Left forelimb (tissue), 1 donor: ENCODE measurements around the gene SBF1.

Experiments
- DNase-seq: peaks from one replicate; pipeline ENCODE4 v3.0.0-alpha.2; 2018; ENCODE audit warnings: low spot score

Gene SBF1

DNA sequence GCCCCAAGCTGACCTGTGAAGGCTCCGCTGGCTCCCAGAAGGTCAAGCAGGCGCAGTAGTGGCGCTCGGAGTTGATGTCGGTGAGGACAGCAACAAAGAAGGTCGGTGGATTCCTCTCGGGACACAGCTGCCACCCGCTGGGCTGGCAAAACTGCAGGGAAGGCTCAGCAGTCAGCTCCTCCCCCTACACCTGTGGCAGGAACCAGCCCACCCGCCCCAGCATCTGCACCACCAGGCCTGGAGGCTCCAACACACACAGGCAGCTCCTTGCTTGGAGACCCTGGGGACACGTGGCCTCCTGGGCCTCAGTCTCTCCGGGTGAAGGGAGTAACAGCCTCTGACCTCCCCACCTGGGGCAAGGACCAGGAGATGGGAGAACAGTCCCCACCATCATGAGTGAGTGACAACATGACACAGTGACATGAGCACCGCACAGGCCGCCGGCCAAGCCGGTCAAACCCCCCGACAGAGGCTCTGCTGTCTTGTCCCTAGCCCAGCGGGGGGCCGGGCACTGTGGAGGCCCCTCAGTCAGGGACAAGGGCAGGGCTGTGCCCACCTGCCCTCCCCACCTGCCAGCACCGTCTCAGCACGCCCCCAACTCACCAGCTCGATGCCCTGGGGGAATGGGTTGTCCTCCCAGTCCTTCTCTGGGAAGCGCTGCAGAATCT, 6.9 kb downstream of the SBF1 start:
- DNase-seq = no peak

- DNase-seq = no peak
Measured at GRCh38 chr22:50467341-50467740, 7.5 kb downstream of the SBF1 start.

DNA sequence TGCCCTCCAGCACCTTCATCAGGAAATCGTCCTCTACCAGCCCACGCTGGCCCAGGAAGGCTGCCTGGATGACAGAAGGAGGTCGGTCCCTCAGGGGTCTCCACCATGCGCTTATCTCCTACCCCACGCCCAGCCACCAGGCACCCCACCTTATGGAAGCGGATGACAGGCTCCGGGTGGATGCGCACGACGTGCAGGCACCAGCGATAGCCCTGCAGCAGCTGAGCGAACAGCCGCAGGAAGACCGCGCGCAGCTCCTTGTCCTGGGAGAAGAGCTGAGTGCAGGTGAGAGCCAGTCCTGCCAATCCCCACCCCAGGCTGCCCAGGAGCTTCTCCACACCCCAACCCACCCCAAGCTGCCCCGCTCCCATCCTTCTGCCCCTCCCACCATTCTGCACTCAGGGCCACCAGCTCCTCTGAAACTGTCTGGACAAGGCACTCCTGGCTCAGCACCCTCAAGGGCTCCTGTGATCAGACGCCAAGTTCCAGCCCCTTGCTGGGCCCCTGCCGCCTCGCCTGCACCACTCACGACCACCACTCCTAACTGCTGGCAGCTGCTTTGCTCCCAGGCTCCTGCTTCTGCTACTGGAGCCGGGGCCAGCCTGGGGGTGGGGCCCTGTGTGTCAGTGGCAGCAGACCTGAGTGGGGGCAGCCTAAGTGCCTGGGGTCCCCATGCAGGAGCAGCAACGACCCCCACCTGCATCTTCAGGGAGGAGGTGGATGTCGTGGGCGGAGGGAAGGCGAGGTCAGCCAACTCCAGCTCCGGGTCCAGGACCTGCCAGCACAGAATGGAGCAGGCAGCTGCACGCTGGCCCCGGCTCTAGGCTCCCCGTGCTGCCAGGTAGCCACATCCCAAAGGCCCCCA, 9.5 kb downstream of the SBF1 start:
- DNase-seq = no peak

- no peak for DNase-seq
Measured at GRCh38 chr22:50464451-50464850, 10.4 kb downstream of the SBF1 start.

DNA sequence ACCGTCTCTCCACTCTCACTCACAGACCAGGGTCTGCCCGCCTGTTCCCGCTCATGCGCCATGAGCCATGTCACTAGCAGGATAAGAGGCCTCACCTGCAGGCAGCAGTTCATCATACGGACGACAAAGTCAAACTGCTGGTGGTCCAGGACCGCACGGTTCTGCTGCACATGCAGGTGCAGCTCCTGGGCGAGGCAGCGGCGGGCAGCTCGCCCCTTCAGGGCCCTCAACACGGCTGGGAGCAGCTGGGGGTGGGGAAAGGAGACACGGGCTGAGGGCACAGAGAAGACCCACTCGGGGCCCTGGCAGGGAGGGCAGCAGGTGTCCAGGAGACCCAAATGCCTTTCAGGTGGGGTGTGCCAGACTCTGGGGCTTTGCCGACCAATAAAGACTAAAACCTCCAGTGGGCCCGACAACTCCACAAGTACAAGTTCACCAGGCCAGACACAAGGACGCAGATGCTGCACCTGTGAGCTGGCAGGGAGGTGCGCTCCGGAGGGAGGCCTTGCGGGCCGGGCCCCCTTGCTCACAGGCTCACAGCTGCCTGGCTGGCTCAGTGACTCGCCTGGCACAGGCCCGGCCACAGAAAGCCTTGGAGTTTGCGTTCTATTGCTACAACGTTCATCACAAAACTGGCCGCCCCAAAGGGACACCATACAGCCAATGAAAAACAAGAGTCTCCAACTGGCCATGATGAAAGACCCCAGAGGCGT, 11.5 kb downstream of the SBF1 start:
- no peak for DNase-seq

DNA sequence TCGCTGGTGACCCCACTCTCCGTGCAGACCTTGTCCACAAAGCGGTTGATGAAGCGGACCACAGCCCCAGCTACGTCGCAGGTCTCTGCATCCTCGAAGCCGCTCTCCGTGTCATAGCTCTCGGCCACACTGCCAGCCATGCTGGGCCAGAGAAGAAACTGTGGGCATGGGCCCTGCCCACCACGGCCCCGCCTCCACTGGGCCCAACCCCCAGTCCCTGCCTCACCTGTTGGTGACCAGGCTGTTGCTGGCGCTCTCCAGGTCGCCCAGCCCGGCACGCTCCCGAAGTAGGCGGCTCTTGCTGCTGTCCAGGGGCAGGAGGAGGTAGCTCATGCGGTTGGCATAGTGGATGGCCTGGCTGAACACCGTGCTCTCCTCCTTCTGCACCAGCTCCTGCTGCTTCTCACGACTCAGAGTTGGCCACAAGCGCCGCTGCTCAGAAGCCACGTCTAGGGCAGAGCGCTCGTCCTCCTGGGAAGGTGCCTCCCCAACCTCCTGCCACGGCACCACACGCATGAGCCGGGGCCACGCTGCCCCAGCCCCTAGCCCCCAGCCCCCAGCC, 12.8 kb downstream of the SBF1 start:
- no peak for DNase-seq

GRCh38 chr22:50461536-50461935, 13.3 kb downstream of the SBF1 start:
- DNase-seq = no peak

- DNase-seq = no peak
Measured at GRCh38 chr22:50460938-50461337, 13.9 kb downstream of the SBF1 start.

GRCh38 chr22:50459496-50460140, 15.2 kb downstream of the SBF1 start:
- DNase-seq = no peak

GRCh38 chr22:50459016-50459415, 15.8 kb downstream of the SBF1 start:
- no peak for DNase-seq

GRCh38 chr22:50456466-50457234, 18.2 kb downstream of the SBF1 start:
- DNase-seq = no peak

DNA sequence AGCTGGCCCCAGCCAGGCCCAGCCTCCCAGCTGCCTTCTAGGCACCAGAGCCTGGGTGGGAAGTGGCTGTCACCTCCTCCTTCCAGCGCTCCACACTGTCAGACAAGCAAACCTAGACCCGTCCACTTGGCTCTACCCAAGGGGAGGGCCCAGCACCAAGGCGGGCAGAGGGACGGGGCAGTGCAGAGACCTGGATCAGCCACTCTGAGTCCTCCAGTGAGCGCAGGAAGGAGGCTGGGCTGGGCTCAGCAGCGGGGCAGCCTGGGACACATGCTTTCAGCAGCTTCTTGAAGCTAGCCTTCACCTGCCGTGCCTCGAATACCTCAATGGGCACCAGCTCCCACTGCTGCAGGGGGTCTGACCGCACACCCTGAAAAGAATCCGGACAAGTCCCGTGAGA, 18.8 kb downstream of the SBF1 start:
- no peak for DNase-seq

DNA sequence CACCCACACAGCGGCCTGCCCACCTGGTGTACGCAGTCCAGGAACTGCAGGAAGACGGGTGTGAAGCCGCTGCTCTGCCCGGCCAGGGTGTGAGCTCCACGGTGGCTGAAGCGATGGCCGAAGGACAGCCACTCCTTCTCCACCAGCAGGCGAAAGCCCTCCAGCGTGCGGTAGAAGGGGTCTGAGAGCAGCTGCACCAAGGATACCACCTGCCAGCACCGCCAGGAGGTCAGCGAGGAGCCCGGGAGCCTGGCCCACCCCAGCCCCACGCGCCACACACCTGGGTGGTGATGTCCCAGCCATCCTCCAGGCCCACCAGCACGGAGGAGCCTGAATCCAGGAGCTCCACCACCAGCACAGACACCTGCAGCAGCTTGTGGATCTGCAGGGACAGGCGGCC, 19.6 kb downstream of the SBF1 start:
- no peak for DNase-seq

GRCh38 chr22:50454556-50455075, 20.2 kb downstream of the SBF1 start:
- no peak for DNase-seq

DNA sequence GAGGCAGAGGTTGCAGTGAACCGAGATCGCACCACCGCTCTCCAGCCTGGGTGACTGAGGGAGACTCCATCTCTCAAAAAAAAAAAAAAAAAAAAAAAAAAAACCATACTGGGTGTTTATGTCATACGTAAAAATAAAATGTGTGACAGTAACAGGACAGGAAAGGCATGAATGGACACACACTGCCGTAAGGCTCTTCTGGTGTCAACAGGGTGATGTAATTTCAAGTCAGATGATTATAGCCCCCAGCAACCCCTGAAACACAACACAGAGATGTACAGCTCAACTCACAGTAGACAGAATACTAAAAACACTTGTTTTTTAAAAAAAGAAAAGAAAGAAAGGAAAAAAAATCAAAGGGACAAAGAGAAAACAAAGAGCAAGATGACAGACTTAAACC, 22.2 kb downstream of the SBF1 start:
- DNase-seq = no peak

DNA sequence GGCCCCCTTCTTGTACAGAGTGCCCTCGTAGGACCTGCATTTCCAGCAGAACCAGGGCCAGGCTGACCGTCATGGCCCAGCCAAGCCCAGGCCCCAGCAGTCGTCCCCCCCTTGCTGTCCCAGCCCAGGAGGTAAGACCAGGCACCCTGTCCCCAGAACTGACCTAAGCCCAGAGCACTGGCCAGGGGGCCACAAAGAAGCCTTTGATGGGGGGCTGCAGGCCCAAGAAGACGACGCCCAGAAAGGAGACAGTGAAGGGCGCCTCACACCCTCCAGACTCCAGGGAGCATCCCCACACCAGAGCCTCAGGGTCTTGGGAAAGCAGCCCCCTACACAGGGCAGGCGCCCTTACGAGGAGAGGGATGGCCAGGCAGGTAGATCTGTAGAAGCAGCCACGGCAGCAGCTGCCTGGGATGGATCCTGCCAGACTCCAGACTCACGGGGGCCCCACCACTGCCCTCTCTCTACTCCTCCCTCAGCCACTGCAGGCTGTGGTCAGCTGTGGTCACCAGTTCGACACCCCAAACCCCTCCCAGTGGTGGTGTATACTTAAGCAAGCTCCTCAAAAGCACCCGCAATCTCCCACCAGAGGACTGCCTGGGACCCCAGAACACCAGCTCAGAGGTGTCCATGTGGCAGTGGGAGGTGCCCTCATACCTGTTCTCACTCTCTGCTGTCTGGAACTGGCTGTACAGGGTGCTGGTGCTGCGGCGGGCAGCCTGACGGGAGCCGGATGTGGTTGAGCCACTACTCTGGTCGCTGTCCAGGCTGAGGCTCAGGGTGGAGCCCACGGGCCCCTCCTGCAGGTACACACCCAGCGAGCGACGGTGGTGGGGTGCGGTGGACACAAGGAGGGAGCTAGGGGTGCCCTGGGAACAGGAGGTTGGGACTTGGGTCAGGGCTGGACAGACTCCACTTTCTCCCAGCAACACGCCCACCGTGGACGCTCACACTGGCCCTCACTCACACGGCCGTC, 27.0 kb downstream of the SBF1 start:
- no peak for DNase-seq

DNA sequence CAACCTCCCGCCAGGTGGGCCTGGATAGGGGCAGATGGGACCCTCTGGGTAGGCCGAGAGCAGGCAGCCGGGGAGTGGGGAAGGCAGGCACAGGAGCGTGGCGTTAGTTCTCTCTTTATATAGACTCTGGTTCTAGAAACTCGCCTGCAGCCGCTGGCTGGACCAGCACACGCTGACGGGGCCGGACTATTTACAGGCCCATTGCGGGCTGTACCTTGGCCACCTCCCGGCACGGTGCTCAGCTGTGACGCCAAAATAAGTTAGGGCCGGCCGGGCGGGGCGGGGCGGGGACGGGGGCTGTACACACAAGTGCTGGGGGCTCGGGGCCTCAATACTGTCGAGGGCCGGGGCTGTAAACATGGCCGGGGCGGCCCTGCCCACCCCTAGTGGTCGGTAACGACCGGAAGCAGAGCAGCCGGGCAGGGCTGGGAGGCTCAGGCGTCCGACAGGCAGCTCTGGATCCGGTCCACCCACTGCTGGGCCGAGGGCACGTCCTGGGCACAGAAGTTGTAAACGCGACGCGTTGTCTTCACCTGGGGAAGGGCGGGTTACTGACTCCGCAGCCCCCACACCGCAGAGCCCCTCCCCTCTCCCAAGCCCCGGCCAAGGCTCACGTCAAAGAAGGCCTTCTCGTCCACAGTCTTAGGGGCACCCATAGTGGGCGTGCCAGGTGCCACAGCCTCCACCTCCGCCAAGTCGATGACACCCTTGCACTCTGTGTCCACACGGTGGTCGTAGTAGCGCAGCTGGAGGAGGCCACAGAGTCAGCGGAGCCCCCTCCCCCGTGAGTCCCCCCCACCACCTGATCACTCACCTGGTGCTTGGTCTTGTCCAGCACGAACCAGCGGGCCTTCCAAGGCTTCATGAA, 27.9 kb downstream of the SBF1 start:
- DNase-seq = no peak

GRCh38 chr22:50445880-50446707, 28.7 kb downstream of the SBF1 start:
- no peak for DNase-seq
